HTERT RPE-1 (cell line): ENCODE measurements around the gene TRERF1.
"Not testable (repeated sequence)": the region's sequence is repeated elsewhere in the genome, so short reads cannot be mapped to it uniquely, and the experiment has no call there.

Experiments
- in situ Hi-C: fragments of 300-500 bp; cut with MboI; formaldehyde crosslinking; loops from 4 replicates; pipeline ENCODE4 v1.14.3; 2020; ENCODE audit warnings: low sequenced_read_pairs

The TRERF1 gene

GRCh38 chr6:42229506-42230119, 222.1 kb downstream of the TRERF1 start:
- in situ Hi-C loops, result no loop called here

GRCh38 chr6:42228305-42228704, 223.4 kb downstream of the TRERF1 start:
- in situ Hi-C loops, result no loop called here

DNA sequence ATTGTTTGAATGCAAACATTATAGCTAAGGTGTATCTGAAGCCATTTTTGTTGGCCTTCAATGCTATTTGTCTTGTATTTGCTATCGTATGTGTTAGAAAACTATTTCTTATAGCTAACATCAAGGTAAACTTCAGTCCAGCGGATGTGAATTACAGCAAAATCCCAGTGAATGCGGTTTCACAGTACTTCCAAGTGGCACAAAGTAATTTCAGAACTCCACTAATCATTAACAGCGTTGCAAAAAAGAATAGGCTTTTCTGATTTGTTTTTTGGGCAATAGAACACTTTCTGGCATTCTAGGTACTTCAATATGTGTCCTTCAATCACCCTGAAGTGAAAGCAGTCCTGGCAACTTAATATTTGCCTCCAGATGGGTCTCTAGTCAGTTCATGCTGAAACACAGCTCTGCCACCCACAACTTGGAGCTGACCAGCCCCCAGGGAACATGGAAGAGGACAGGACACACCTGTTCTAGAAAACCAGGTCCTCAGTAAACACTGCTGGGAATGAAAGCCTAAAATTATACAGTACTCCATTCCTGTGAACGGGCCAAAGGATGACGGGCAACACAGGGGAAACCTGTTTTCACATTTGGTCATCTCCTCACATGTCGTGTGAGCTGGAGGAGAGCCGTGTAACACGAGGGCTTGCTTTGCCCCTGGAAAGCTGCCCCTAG, 224.4 kb downstream of the TRERF1 start:
- in situ Hi-C loops, result no loop called here

GRCh38 chr6:42226645-42227143, 225.0 kb downstream of the TRERF1 start:
- in situ Hi-C loops, result no loop called here

DNA sequence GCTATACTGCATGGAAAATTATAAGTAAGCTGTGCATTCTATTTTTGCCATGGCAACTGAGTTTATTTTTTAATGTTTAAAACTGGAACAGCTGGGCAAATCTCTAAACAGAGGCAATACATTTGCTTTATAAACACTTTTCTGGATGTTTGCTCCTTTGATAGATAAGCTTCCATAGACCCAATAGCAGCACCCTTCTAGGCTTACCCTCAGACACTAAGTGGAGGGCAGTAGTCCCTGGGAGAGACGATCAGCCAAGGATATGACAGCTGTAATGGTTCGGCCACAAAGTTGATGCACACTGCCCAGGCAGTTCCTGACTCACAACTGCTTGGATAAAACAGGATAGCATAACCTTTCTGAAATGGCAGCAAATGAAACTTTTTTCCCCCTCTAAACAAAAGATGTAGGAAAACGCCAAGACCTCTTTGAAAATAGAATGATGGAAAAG, 225.5 kb downstream of the TRERF1 start:
- in situ Hi-C loops, result no loop called here

DNA sequence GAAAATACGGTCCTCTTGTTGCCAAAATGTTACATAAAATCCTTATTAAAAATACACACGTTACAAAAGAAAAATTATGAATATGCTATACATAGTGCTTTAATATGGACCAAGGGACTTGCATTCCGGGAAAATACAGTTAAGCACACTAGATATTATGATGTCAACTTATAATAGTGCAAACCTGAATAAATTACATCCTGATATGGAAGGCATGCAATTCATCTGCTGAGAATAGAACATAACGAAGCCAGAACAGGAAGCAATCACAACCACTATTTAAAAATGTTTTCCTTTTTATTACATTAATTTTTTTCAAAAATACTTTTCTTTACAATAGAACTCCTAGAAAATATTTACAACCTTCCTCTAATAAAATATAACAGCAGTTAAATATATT, 226.3 kb downstream of the TRERF1 start:
- in situ Hi-C loops, result no loop called here

- in situ Hi-C loops, result no loop called here
These were observed 226.7 kb downstream of the TRERF1 start for GRCh38 chr6:42225029-42225339.

- in situ Hi-C loops, result no loop called here
These were observed 227.3 kb downstream of the TRERF1 start for GRCh38 chr6:42224222-42225028.

DNA sequence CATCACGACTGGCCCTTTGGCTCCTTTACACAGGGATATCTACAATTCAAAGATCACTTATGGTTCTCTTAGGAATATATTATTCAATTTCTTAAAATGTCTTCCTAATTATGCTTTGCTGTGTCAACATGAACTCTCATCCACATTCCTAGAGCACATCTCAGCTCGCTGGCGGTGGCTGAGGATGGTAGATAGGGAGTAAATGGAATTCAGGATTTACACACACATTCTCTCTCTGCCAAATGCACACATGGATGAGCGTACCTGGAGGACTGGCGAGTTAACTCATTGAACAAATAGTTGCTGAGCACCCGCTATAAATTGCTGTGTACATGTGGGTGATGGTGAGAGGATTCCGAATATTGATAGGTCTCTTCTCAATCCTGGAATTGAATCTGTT, 229.3 kb downstream of the TRERF1 start:
- in situ Hi-C loops, result no loop called here

DNA sequence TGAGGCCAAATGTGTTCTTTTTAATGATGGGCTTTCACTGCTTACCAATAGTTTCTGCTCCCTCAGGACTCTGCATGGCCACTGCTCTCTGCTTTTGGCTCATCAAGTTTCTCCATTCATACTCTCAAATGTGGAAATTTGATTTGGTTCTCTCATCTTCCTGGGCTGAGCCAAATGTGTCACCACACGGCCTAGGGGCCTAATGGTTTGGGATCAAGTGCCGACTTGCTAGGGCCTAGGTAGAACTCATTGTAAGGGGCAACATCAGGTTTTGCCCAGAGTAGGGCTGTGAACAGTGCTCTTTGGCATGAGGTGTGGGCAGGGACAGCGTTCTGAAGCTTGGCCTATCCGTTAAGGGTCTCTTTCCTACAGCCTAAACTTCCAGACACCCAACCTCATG, 230.2 kb downstream of the TRERF1 start:
- in situ Hi-C loops, result no loop called here

DNA sequence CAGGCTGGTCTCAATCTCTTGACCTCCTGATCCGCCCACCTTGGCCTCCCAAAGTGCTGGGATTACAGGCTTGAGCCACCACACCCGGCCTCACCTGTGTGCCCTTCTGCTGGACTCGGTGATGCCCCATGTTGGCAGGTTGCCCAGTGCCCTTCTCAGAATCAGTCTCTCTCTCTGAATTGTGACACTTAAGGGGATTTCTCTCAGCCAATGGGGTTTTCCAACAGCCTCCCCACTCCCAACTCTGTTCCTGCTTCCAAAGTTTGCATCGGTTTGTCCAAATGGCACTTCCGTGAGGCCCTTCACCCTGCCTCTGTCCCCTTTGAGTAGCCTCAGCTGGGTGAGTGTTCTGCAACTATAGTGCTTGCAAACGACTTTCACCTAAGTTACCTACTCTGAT, 230.9 kb downstream of the TRERF1 start:
- in situ Hi-C loops, result no loop called here

- in situ Hi-C loops, result no loop called here
These were observed 234.0 kb downstream of the TRERF1 start, which contains the start of gene MRPS10 for GRCh38 chr6:42217519-42218367. Gene MRPS10, minus strand, starts transcription at chr6:42217861. Its CDS starts 12 bp downstream, at chr6:42217849.

GRCh38 chr6:42217157-42217518, 234.6 kb downstream of the TRERF1 start:
- in situ Hi-C loops, result no loop called here

- in situ Hi-C loops, result not testable (repeated sequence)
These were observed 235.2 kb downstream of the TRERF1 start for GRCh38 chr6:42216495-42216894.

GRCh38 chr6:42212442-42212841, 239.3 kb downstream of the TRERF1 start:
- in situ Hi-C loops, result no loop called here

DNA sequence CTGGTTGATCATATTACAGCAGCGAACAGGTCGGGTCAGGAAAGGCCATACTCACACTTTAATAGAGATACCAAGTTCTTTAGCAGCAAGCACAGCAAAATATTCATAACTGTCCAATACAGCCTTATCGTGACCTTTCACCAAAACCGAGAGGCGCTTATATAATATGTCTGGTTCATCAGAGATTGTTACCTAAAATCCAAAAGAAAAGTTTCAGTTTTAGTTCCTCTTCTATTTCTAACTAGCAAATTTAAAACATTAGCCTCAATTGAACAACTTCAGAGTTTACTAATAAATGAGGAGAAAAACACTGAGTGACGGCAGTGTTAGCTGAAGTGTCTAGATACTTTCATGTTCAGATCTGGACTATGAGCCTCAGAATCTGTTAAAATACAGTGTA, 240.0 kb downstream of the TRERF1 start:
- in situ Hi-C loops, result no loop called here

GRCh38 chr6:42210551-42210950, 241.2 kb downstream of the TRERF1 start:
- in situ Hi-C loops, result no loop called here

DNA sequence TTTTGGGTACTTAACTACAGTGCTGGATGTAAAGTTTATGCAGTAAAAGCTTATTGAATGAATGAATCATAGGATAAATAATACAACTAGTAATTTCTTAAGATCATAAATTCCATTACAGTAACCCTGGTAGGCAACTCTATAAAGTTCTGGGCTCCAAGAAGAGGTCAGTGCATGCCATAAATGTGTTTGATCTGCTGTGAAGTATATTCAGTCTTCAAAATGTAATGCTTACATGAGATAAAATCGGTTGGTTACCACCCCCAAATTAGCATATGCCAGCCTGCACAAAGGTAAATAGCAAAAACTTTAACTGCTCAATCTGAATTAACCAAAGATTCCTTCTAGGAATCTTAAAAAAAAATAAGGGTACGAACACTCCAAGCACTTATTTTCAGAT, 244.2 kb downstream of the TRERF1 start:
- in situ Hi-C loops, result not testable (repeated sequence)

DNA sequence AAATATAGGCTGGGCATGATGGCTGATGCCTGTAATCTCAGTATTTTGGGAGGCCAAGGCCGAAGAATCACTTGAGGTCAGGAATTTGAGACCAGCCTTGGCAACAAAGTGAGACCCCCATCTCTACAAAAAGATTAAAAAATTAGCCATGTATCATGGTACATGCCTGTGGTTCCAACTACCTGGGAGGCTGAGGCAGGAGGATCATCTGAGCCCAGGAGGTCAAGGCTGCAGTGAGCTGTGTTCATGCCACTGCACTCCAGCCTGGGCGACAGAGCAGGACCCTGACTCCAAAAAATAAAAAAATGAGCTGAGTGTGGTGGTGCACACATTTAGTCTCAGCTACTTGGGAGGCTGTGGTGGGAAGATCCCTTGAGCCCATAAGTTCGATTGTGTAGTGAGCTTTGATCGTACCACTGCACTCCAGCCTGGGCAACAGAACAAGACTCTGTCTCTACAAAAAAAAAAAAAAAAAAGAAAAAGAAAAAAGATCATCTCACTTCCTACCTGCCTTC, 246.9 kb downstream of the TRERF1 start:
- in situ Hi-C loops, result no loop called here

DNA sequence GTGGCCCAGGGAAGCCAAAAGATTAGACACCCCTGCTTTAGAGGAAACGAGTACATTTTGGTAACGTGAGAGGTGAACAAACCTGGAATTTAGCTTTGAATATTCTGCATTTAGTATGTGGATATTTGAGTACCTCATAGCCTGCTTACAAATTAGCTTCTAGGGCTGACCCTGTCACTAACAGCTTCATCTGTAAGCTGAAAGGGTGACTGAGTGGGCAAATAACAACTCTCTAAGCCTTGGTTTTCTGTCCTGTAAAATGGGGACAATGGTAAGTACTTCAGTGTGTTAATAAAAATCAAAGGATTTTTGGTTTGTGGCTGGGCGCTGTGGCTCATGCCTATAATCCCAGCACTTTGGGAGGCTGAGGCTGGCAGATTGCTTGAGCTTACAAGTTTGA, 248.5 kb downstream of the TRERF1 start:
- in situ Hi-C loops, result no loop called here
